NCI-H69 (cell line): ENCODE results near the gene PEDS1.
"Not testable (repeated sequence)": the region's sequence is repeated elsewhere in the genome, so short reads cannot be mapped to it uniquely, and the experiment has no call there.

Experiments
- DNase-seq: peaks from one replicate; lab custom pipeline; 2025; lab: John Stamatoyannopoulos, UW

The PEDS1 gene

DNA sequence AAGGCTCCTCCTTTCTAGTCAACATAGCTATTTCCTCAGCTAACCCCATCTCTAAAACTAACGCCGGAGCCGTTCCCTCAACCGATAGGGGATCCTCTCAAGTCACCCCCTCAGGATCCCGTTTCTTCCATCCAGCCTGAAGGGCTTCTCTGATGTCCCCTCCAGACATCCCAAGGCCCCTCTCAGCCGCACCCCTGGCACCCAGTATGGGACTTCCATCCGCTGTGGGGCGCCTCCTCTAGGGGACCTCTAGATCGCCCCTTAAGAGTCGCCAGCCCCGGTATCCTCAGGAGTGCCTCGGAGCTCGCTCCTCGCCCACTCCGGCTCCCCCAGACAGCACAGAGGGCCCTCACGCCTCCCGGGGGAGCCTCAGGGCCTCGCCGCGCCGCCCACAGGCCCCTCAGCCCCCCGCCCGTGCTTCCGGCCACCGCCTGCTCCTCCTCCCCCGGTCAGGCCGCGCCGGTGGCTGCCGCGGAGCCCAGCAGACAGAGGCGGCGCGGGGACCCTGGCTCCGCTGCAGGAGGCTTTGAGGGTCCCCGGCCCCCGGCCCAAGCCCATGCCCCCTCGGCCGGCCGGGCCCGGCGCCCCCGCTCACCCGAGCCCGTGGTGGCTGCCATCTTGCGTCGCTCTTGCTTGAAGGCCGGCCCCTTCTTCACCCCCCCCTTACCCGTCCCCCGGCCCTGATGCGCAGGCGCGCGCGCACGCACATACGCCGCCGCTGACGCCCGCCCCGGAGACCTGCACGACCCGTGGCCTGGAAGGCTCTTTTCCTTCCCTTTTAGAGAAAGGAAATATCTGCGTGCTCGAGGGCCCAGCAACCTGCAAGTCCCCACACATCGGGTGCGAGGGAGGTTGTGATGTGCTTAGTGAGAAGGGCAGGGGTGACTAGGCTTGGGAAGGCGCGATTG is 40.8 kb downstream of the PEDS1 start, which contains the start of gene UBE2V1:
UBE2V1 (minus strand) TSS at position 639 of the 908 bp plus-strand sequence; CDS start at position 617, 22 bp downstream.
- peak; percentile 86 for DNase-seq

DNA sequence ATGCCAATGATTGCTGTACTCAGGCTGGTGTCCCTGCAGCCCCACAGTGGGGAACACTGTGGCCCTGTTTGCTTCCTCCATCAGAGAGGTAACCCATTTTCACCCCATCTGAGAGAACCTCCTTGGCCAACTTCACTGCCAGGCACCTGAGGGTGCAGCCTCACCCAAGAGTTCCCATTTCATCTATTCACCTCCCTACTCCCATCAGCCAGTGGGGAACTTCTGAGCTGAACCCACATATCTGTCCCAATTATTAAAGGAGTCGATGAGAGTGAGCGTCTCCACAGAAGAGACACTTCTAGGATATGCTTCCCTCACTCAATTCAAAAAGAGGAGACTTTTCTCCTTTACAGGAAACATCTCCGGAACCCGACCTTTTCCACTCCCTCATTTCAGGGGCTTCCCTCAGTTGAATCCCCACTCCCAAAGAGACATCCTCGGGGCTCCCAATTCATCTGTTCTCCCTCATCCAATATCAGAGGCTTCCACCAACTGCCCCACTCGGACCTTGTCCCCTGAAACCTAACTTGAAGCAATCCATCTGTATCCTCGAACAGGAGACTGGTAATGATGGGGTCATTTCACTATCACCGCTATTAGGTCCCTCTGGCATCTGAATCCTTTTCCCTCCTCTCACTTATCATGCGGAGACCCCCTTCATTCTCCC is 41.6 kb downstream of the PEDS1 start:
- no peak for DNase-seq

DNA sequence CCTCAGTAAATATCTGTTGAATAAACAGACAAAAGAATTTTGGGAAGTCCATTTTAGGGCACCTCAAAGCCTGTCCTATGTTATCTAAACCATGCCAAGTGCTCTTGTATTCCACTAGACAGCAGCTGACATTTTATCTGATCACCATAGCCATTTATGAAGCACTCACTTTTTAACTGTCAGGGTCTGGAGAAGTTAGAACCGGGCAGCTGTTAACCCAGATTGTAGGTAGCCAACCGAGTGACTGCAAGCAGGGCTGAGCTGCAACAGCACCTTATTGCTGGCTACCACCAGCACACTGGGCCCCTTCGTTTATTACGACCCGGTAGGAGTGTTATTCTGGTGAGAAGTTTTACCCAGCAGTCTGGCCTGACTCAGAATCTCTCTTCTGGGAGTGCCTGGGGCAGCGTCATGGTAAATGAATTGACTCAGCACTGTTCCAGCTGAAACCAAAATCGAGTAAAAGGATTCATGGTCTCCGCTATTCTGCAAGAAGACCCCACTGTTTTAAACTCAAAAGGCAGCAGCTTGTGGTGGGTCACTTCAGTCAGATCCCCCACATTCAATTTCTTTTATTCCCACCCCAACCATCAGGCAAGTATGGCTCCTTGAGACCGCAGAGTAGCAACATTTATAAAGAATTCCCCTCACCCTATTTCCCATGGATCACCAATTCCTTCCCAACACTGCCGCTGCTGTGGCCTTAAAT is 42.2 kb downstream of the PEDS1 start:
- DNase-seq = no peak

DNA sequence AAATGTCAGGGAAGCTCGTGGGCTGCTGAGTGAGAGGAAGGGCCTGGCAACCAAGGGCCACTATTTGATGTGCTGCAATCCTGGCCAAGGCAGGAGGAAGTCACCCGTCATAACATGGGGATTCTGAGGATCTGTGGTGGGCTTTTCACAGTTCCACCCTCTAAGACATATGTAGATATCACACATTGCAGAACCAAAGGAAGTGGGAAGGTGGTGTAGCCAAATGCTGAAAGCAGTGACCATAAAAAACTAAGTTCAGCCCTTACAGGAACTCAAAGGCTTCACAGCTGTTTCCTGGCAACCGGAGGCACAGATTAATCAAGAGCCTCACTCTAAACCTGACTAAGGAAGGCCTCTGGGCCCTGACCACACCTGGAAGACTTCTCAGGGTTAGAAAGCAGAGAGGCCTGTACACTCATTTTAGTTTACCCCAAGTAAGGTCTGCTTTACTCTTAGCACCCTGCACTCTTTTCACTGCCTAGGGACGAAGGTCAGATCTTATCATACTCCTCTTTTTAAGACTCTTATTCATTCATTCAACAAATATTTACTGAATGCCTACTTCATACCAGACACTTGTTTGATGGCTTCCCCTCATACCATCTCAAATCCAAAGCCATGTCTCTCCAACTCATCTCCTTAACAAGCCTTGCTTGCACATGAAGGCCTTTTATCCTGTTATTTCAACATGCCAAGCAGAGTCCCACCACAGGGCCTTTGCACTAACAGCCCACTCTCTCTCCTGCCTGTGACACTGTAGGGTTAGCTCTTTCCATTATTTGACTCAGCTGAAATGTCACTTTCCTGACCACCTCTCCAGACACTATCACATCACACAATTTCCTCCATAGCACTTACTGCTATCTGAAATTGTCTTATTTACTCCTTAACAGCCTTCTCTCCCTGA is 43.1 kb downstream of the PEDS1 start:
- no peak for DNase-seq

DNA sequence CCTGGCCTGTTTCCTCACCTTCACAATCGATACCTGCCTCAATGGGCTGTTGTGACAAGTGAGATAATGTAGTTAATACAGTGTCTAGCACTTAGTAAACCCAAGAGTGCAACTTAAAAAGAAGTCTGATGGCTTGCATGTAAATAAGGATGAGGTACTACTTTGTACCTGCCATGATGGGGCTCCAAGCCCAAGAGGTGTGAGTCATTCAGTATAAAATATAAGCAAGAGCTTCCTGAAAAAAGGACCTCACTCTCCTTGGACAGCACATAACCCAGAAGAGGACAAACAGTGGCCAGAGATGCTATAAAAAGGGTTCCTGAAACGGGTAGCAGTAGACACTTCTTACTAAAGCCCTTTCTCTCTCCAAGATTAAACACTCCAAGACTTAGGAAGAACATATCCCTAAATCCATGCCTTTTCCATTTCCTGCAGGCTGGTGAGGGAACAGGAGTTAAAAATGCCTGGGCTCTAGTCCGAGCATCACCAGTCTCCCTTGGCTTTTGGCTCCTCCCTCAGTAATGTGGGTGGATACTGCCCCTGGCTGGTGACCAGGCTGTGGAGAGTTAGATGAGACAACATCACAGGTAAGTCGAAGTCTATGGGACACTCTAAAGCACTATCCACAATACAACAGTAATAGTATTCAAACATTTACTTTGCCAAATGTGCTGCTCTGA is 44.8 kb downstream of the PEDS1 start:
- DNase-seq = no peak

DNA sequence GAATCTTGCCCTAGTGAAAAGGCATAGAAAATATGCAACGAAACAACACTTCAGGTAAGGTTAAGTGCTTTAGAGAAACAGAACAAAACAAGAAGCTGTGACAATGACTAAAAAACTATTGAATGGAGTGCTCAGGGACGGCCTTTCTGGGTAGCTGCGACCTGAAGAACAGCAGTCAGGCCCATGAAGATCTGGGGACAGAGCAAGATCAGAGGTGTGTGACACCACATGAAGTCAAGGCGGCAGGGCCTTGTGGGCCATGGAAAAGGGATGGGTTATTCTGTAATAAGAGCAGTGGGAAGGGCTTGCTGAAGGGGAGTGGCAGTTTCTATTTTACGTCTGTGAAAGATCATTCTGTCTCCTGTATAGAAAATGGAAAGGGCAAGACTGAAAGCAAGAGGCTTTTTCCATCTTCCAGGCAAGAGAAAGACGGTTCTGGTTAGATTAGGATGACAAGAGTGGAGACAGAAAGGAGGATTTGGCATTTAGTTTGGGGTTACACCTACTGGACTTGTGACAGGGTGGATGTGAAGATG is 45.7 kb downstream of the PEDS1 start:
- no peak for DNase-seq

DNA sequence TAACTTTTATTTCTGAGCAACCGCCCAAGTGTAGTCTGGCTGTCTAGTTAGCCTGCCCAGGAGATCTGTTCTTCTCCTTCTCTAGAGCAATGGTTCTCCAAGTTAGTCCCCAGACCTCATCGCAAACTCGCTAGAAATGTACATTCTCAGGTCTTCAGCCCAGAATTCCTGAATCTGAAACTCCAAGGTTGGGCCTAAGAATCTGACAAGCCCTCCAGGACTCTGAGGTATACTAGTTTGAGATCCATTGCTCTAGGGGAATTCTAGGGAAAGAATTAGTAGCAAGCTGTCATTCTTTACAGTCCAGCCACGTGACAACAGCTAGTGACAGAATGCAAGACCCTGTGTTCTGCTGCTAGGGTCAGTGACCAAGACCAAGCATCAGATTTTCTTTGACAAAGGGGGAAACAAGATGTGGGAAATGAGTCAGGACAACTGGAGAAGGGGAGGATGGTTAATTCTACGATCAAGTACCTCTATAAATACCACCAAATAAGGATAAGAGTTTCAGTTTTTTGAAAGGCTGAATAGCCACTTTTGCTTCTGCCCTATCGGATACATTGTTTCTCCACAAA is 46.4 kb downstream of the PEDS1 start:
- no peak for DNase-seq

DNA sequence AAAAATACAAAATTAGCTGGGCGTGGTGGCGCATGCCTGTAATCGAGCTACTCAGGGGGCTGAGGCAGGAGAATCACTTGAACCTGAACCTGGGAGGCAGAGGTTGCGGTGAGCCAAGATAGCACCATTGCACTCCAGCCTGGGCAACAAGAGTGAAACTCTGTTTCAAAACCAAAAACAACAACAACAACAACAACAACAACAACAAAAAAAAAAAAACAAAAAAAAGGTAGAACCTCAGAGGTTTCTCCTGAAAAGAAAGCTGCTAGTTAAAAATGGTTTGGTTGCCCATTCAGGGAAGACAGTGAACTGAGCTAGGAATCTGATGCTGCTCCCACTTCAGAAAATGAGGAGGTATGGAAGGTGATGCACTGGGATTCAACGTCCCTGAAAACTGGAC is 46.9 kb downstream of the PEDS1 start:
- not testable (repeated sequence) for DNase-seq
